ENCODE measurements around the gene VPS41.
"Not testable (repeated sequence)": the region's sequence is repeated elsewhere in the genome, so short reads cannot be mapped to it uniquely, and the experiment has no call there.

Gene VPS41

DNA sequence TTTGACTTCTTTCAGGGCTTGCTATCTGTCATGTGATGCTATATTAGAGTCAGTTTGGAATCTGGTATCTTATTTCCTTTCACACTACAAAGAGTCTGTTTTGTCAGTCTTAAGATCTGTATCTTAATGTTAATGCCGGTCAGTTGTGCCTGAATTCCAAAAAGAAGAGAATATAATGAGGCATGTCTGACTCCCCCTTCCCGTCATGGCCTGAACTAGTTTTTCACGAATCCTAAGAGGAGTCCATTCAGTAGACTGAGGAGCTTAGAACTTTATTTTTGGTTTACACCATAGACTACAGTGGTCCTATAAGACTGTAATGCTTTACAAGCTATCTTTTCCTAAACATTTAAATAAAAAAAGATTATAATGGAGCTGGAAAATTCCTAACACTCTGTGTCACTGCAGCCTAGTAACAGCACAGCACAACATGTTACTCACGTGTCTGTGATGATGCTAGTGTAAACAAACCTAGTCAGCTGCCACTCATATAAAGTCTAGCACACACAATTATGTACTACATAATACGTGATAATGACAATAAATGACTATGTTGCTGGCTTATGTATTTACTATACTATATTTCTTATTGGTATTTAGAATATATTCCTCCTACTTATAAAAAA is 50.6 kb downstream of the VPS41 start:
- DNase-seq (ENCODE audit: extremely low read depth in 1 of 2, low read depth in 1 of 2), result no peak

DNA sequence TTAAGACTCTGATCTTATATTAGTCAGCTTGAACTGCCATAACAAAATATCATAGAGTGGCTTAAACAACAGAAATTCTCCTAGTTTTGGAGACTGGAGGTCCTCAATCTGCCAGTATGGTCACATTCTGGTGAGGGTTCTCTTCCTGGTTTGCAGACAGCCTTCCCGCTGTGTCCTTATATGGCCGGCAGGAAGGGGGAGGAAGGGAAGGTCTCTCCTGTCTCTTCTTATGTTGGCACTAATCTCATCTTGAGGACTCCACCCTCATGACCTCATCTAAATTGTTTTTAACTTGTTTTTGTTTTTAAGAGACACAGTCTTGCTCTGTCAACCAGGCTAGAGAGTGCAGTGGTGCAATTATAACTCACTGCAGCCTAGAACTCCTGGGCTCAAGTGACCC is 53.1 kb downstream of the VPS41 start:
- DNase-seq (ENCODE audit: extremely low read depth in 1 of 2, low read depth in 1 of 2), result no peak

- DNase-seq (ENCODE audit: extremely low read depth in 1 of 2, low read depth in 1 of 2), result no peak
These were observed 53.6 kb downstream of the VPS41 start for GRCh38 chr7:38855386-38855785.

GRCh38 chr7:38854947-38855346 is 54.0 kb downstream of the VPS41 start:
- DNase-seq (ENCODE audit: extremely low read depth in 1 of 2, low read depth in 1 of 2), result not testable (repeated sequence)

GRCh38 chr7:38851321-38851720 is 57.7 kb downstream of the VPS41 start:
- DNase-seq (ENCODE audit: extremely low read depth in 1 of 2, low read depth in 1 of 2), result no peak

- DNase-seq (ENCODE audit: extremely low read depth in 1 of 2, low read depth in 1 of 2), result no peak
These were observed 62.7 kb downstream of the VPS41 start for GRCh38 chr7:38846280-38846679.

DNA sequence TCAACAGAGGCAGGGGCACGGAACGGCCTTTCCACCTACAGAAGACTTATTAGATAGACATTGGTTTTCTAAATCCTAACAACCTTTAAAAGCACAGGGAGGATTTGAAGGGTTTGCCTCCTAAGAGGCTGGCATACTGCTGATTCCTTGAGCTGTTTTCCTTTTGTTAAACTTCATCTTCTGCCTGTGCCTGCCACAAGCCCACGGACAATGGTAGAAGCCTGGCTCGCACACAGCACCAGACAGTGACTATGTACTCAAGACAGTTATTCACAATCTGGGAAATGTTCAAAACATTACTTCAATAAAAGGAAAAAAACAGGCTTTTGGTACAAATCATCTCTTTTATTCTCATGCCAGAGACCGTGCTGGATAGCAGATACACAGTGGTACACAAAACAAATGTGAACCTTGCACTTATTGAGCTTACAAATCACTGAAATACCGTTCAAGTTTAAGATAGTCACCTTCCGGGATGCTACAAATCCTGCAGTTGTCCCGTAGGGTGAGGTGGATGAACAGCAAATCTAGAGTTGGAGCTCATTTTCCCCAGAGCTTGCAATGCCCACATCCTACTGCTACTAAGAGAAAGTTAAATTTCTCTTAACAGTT is 63.9 kb downstream of the VPS41 start:
- DNase-seq (ENCODE audit: extremely low read depth in 1 of 2, low read depth in 1 of 2), result no peak

- DNase-seq (ENCODE audit: extremely low read depth in 1 of 2, low read depth in 1 of 2), result no peak
These were observed 66.2 kb downstream of the VPS41 start for GRCh38 chr7:38842746-38843145.

DNA sequence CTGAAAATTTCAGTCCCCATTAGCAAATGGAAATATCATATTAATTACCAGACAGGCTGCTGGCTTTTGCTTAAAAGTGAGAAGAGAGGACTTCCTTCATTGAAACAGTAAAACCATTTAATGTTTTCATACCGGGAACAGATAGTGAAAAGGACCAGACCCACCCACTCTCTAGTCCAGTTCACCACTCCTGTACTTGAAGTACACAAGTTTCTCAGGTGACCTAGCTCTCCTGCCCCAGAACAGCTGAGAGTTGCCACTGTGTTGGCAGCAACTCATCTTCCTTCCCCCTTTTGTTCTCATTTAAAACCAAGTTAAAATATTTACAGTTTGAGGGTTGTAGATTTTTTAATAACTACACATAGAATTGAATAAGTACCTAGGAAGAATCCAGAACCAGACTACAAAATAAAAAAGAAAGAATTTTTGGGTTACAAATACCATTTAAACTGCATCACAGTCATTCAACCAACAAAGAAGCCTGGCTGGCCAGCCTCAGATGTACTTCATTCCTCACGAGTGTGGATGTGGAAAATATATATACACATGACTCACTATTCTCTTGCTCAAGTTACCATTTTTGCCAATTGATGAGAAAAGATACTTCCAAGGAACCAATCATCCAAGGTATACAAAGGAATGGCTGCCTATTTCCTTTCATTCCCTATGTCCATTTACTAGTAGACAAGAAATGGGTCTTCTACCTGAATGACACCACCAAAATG is 68.1 kb downstream of the VPS41 start:
- no peak for DNase-seq (ENCODE audit: extremely low read depth in 1 of 2, low read depth in 1 of 2)

DNA sequence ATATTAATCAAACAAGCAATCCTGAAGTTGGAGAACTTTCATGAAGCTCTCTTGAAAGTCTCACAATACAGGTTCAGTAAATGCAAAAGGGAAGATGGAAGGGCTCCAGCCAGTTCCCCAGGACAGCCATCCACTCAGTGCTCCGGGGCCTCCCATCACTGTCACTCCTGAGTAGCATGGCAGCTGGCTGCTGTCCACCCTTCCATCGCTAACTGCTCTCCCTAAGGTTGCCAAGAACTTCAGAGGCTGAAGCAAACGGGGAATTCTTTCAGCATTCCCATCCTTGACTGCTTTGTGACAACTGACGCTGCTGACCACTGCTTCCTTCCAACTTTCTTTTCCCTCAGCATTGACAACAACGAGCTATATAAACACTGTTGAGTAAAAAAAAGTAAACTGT is 69.1 kb downstream of the VPS41 start:
- DNase-seq (ENCODE audit: extremely low read depth in 1 of 2, low read depth in 1 of 2), result no peak

DNA sequence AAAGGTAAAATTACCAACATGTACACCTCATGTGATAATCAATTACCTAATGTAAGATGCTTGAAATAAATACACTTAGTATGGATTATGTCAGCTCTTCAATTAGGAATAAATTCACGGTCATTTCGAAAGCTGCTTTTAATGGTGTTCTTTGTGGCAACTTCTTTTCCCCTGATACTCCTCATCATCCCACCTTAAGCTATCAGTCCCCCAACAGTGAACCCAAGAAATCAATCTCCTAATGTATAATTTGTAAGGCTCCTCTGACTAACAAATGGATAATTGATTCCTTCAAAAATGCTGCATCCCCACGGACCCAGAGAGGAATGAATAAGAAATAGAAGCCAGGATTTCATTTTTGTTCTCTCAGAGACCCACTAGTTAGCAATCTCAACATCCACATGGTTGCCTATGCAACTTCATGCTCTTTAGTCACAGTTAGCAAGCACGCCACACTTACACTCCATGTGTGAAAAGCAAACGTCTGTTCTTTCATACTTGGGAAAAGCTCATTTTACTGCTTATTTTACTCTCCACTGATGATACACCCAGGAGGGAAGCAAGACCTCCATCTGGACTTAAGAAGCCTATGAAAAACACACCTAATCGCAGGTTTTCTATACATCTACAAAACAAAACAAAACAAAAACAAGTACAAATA is 70.1 kb downstream of the VPS41 start:
- no peak for DNase-seq (ENCODE audit: extremely low read depth in 1 of 2, low read depth in 1 of 2)

DNA sequence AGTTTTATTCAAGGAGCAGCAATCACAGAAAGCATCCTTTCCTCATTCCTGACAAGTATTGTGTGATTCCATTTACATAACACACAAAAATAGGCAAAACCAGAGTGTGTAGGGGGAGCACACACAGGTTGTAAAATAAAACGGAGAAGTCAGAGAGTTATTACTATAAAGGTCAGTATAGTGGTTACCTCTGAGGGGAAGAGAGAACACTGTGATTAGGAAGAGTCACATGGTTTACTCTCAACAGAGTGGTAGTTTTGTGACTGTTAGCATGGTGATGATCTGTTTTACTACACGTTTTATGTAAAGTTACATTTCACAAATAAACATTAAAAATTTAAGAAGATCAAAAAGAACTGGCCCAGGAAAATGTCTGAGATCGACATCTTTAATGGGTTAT is 74.6 kb downstream of the VPS41 start:
- DNase-seq (ENCODE audit: extremely low read depth in 1 of 2, low read depth in 1 of 2), result no peak

DNA sequence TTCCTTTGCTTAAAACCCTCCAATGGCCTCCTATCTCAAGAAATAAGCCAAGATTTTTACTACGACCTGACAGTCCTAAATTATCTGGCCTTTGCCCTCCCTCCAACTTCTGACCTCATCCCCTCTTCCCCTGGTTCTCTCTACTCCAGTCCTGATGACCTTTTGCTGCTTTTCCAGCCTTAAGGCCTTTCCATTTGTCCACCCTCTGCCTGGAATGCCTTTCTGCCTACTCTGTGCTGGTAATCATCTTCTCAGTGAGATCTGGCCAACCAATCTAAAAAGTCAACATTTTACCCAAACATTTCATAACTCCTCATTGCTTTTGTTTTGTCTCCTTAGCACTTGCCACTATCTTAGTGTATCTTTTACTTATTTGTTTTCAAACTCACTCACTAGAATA is 75.7 kb downstream of the VPS41 start:
- no peak for DNase-seq (ENCODE audit: extremely low read depth in 1 of 2, low read depth in 1 of 2)

DNA sequence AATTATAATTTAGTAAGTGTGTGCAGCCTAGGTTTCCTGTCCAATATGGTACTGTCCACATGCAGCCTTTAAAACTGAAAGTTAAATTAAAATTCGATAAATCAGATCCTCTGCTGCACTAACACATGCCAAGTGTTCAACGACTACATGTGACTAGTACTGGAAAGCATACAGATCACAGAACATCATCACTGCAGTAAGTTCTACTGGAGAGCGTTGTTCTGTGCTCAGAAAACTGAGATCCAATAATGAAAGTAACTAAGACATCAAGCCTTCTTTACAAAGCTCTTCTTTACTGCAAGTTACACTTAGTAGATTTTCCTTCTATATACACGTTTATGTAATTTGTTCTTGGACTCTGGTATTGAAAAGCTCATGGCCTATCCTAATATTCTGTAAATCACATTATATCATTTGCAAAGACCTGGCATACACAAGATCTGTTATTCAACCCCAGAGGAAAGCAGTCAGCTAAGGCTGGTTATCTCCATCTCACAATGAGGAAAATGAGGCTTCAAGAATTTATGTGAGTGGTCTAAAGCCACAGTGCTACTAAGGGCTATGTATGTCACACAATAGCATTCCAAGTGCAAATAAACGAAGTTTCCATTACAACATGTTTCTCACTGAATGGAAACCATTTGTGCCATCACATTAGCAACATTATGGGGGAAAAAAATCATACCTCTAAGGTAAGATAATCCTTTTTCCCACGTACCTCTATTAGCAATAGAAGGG is 77.6 kb downstream of the VPS41 start:
- DNase-seq (ENCODE audit: extremely low read depth in 1 of 2, low read depth in 1 of 2), result no peak

GRCh38 chr7:38830826-38831225 is 78.2 kb downstream of the VPS41 start:
- no peak for DNase-seq (ENCODE audit: extremely low read depth in 1 of 2, low read depth in 1 of 2)

DNA sequence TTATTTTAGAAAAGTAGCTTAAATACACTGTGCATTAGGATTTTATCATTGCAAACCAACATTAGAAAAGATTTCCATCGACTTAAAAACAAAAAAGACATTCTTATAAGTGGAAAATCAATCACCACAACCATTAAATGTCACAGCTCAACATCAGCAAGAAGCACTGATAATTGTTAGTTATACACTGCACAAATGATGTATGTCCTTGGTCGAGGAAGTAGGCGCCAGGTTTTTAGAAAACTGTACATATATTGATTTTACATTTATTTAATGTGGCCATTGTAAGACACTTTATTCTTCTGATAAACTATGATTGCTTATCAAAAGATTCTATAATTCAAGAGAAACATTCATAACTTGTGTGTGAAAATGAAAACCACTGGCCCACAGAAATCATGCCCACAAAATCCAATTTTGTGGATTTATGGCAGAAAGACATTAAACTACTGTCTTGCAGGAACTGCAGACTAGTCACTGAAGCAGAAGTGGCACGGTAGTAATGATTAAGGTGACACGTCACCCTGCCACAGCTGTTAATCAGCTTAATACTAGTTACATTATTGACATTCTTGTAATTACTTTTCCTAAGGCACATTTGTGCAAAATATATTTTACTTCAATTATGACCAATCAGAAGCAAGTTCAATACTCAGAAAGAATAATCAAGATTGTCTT is 79.4 kb downstream of the VPS41 start:
- no peak for DNase-seq (ENCODE audit: extremely low read depth in 1 of 2, low read depth in 1 of 2)

DNA sequence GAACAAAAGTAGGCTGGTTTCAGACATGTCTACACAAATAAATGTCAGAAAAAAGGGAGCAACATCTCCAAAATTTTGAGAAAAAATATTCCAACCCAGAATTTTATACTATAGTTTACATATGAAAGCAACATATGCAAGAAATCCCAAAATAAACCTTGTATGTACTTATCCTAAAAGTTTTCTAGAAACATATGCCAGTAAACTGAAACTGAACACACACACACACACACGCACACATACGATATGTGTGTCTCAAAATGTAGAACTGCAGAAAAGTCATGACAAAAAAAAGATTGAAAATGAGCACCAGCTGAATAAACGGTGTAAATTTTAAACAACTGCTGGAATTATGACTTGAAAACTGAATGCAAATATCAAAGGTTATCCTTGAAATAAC is 81.0 kb downstream of the VPS41 start:
- no peak for DNase-seq (ENCODE audit: extremely low read depth in 1 of 2, low read depth in 1 of 2)

- DNase-seq (ENCODE audit: extremely low read depth in 1 of 2, low read depth in 1 of 2), result no peak
These were observed 83.1 kb downstream of the VPS41 start for GRCh38 chr7:38825721-38826440.

GRCh38 chr7:38824948-38825347 is 84.0 kb downstream of the VPS41 start:
- no peak for DNase-seq (ENCODE audit: extremely low read depth in 1 of 2, low read depth in 1 of 2)

DNA sequence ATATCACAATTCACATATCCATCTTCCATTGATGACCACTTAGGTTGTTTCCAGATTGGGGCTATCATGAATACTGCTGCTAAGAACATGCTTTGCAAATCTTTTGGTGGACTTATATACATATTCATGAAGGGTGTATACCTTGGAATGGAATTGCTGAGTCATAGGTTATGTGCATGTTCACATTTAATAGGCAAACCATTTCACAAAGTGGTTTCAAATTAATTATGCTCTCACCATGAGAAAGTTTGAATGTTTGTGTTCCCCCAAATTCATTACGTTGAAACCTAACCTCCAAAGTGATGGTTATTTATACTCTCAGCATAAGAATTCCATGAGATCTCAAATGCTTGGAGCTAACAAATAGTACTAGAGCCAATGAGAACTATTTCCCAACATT is 86.4 kb downstream of the VPS41 start:
- DNase-seq (ENCODE audit: extremely low read depth in 1 of 2, low read depth in 1 of 2), result no peak

Measured in stimulated activated CD8-positive, alpha-beta memory T cell treated with anti-CD3 and anti-CD28 coated beads, Interleukin-7, amount 100 ng/mL, for 48 hours (primary cell).